Smooth muscle cell of the pulmonary artery (primary cell): Measurements from ENCODE around the gene CNBD2. TPM values are rescaled to one million over a fixed set of nuclear protein-coding genes. Genes with fewer than 3 reads are reported as not detected.

Experiments
- total RNA-seq: library from RNA; depleted of rRNA; stranded (reverse); fragments of >200 nt; gene quantifications from 2 replicates; pipeline ENCODE4 v1.2.3, GENCODE V29; 2014

CNBD2 gene
- 0.99 and 1.5 TPM in 2 replicates for total RNA-seq

DNA sequence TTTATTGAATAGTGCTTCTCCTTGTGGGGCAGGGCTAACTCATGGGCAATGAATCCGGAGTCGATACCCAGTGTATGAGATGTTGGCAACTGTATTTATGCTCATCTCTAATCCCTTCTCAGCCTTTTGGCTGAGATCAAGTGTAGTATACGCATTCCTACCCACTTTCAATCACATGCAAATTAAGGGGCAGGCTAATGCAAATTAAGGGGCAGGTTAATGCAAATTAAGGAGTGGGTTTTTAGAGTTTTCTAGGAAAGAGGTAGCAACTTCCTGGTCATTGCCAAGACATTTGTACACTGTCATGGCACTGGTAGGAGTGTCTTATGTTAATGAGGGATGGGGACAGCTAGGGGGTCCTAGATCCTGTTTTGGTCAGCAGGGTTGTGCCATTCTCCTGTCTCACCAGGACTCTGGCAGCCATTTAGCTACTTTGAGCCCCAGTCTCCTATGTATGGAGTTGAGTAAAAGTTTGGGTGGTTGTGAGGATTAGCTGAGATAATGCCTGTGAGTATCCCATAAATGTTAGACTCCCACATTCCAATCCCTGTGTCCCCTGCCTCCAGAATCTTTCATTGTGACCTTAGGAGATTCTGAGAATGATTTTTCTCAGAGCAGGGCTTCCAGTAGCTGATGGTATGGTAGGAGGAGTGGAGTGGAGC, at the start of gene CNBD2:
TSS of gene CNBD2 (plus strand) at position 612 of the 662 bp plus-strand sequence. CDS start 173 bp downstream, outside the sequence.

DNA sequence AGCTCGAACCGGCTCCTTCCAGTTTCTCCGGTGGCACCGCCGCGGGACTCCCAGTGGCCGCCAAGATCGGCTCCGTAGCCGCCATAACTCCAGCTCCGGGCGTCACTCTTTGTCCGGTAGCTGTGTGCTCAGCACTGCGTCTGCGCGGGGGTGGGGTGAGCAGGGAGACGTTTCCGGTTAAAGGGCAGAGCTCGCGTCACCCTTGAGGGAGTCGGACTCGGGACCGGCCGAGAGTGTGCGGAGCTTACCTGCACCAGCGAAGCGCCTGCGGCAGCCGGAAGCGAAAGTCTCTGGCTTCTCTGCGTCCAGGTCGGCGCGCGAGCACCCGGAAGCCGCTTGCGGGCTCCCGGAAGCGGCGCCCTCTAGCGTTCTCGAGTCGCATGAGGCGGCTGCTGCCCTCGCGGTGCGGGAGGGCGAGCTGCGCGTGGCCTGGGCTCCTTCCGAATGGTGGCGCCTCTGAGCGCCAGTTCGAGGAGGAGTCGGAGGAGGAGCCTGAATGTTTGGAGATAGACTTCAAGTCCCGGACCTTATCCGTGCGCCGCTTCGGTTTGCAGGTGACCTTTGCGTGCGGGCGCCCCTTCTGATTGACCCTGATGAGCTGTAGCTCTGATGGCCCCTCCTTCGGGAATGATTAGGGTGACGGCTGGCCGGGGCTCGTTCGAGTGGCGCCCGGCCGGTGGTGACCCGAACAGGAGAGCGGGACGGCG, 14.0 kb upstream of the CNBD2 start, which contains the start of gene SCAND1:
TSS of gene SCAND1 (minus strand) at position 303 of the 707 bp plus-strand sequence. CDS start at position 85, 218 bp downstream.

Other genes starting within 250 kb of the CNBD2 start
- 237 and 252 TPM in 2 replicates for gene RBM39, start 226.3 kb upstream of the CNBD2 start, total RNA-seq
- gene PHF20, start 196.6 kb upstream of the CNBD2 start, total RNA-seq: 43.9 and 53.5 TPM in 2 replicates
- gene SCAND1, start 14.1 kb upstream of the CNBD2 start, total RNA-seq: 25.2 and 32.3 TPM in 2 replicates
- gene EPB41L1, start 186.2 kb downstream of the CNBD2 start, total RNA-seq: 42.2 and 48.2 TPM in 2 replicates